HG02610 (cell line): ENCODE data around the gene TTC23.
"Not testable (repeated sequence)": the region's sequence is repeated elsewhere in the genome, so short reads cannot be mapped to it uniquely, and the experiment has no call there.

Experiments used
- ATAC-seq: cut with Tn5 transposase; IDR thresholded peaks from one replicate; pipeline ENCODE4 v1.9.1; 2021; ENCODE audit warnings: mild to moderate bottlenecking, moderate library complexity; ENCODE audit not compliant: unreplicated experiment

TTC23 gene

DNA sequence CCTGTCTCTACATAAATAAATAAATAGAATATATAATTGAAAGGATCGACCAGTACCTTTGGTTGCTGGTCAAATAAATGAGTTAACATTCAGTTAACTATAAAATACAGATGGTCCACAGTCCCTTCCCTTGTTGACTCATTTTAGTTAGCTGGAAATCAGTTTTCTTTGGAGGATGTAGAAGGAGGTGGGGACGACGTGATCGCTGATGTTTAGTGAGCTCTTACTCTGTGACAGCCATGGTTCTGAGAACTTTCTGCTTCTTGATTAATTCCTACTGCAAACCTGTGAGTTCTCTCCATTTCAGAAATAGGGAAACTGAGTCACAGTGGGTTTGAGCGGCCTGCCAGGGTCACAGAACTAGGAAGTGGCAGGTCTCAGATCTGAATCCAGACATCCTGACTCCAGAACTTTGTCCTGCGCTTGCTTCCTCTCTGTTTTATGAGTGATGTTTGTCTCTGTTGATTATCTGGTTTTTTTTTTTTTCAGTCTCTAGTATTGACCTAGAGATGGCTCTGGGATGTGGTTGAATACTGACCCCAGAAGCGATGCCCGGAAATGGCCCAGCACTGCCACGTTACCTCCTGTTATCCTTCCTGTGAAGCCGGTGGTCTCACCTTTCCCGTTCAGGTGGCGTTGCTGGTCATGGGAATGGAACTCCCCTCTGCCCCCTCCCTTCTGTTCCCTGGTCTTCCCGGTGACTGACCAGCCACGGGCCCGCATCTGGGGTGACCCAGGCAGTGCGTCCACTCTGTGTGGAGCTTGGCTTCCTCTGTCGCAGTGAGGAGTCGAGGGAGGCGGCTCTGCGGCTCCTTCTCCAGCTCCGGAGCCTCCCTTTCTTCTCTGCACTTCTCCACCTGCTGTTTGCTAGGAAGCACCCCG, 126.3 kb downstream of the TTC23 start:
- ATAC-seq = no peak

DNA sequence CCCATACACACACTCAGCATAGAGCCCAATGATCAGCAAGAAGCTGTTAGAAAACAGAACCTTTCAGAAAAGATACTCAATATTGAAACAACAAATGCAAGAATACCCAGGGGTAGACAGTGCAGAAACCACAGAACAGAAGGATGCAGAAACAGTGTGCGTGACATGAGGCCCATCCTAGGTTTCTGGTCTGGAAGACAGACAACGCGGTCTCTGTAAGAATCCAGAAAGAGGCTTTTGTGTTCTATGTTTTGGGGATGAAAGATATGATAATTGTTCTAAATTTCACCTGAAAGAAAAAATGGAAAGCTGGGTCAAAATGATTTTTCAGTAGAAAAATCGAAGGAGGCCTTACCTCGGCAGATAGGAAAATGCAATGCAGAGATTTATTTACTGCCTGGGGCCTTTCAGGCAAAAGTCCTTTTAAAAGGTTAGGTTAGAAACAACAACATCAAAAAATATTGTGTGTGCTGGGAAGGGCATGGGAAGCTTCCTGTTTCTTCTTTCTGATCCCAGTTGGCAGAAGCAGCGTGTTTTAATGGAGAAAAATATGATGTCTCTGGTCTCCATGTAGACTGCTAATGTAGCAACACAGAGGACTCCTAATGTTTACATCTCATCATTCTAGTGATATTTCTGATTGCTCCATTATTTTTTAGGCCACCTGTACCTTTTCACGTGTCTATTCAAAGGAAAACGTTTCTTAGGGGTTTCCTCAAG, 127.5 kb downstream of the TTC23 start:
- ATAC-seq = no peak

DNA sequence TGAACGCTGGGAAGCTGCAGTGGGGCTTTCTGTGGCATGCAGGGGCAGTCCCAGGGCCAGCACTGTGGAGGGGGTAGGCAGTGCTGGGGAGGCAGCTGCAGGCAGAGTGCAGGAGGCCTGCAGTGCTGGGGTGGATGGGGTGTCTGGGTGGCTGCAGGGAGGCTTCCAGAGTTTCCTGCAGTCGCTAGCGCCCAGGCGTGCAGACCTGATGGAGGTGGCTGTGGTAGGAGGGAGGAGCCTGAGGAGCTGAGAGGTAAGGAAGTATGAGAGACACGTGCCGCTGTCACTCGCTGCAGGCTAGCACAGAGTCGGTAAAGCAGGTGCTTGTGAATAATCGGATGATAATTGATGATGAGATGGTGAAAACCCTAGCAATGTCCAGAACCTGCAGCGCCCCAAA, 128.2 kb downstream of the TTC23 start:
- ATAC-seq = no peak

DNA sequence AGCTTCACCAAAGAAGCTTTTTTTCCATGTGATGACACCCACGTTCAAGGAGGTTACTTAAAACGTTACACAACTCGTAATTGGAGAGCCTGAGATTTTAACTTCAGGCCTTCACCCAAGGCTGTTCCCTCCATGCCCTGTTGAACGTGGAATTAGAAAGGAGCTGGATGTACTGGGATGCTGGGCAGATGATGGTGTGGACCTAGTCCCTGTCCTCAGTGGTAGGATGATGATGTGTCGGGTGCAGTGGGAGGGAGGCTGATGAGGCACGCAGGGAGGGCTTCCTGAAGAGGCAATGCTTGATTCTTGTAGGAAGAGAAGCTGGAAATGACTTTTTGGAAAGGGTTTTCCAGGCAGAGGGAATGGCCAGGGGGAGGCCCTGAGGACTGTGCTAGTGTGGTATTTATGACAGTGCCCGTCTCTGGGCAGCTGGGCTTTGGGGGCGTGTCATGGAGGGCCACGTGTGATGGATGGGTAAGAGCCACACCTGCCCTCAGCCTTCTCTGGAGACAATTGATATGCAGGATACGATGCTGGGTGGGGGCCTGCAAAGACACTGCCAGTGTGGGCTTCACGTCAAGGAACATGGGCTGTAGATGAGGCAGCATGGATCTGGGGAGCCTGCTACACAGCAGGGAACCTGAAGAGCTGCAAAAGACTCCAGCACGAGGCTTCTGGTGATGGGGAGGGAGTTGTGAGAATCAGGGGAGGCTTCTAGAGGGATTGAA, 129.2 kb downstream of the TTC23 start:
- ATAC-seq = no peak

DNA sequence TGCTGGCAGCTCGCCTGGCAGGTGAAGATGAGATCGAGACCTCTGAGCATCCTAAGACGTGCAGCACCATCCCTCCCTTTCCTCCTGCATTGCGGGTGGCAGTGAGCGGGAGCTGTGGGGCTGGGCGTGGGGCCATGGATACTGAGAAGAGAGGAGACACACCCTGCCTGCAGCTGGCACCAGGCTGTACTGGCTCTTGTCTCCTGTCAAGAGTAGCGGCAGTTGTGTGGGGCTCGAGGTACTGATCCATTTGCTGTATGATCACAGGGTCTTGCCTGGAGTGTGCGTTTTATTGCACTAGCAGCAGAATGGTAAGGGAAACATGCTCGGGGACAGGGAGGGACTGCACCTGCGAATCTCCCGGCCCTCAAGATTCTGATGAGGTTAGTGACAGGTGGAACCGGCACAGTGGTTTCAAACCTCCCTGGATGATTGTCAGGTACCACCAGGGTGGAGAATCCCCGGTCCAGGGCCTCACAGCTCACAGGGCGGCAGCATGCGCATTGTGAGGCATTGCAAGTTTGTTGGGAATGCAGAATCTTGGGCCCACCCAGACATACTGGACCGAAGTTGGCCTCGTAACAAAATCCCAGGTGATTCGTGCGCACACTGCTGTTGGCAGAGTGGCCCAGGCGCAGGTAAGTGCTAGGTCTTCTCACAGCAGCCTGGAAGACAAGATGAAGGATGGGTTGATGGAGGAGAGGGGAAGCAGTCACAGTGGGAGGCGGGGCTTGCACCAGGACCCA, 130.4 kb downstream of the TTC23 start:
- no peak for ATAC-seq

DNA sequence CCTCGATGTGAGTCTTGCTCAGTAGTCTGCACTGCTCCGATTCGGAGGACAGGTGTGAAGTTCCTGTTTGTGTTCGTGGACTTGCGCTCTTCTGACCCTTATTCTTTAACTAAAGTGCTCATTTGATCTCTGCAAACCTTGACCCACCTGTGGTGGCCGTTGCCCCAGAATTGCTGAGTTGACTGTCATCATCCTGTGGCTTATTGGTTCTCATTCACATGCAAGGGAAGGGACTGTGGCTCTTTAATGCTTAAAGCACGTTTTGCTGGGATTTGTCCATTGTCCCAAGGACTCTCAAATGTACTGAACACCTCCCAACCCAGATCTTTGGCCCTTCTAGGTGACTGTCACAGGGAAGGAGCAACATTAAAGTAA, 131.1 kb downstream of the TTC23 start:
- ATAC-seq = no peak

DNA sequence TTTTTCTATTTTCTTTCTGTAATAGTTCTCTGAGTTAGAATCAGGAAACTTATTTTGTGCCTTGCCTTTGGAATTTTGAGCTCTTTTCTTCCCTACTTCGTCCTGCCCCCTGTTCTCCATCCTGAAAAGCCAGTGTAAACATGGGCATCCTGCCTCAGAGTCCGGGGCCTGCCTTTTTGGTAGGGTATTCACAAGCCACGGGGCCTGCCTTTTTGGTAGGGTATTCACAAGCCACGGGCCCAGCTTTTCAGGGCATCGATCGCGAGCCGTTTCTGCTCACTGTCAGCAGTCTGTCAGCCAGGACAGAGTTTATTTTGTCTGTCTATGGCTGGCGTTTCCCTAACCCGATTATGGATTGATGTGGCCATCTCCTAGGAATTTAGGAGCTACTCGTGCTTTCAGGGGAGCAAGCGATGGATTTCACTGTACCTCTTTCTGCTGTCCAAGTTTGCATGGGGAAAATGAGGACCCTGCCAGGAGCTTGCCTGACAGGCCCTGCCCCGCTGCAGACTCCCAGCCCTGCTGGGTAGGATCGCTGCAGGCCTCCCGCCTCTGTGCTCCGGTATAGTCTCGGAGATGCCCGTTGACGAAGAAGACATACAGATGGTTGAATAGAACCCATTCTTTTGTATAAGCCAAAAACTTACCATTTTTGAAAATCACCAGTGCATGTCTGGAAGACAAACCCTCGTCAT, 131.7 kb downstream of the TTC23 start:
- no peak for ATAC-seq

DNA sequence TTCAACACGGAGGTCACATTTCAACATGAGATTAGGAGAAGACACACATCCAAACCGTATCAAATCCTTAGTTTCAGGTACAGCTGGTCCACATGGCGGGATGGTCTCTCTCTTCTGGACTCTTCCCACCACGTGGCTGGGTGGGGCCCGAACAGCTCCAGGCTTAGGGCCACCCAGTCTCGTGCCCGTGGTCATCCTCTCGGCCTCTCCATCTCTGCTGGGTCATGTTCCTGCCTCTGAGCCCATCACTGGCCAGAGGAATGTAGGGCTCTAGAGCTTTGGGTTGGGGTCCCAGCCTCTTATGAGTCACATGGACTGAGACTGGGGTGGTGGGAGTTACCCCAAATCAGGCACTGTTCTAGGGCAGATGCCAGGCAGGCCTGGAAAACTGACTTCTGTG, 132.3 kb downstream of the TTC23 start:
- no peak for ATAC-seq

DNA sequence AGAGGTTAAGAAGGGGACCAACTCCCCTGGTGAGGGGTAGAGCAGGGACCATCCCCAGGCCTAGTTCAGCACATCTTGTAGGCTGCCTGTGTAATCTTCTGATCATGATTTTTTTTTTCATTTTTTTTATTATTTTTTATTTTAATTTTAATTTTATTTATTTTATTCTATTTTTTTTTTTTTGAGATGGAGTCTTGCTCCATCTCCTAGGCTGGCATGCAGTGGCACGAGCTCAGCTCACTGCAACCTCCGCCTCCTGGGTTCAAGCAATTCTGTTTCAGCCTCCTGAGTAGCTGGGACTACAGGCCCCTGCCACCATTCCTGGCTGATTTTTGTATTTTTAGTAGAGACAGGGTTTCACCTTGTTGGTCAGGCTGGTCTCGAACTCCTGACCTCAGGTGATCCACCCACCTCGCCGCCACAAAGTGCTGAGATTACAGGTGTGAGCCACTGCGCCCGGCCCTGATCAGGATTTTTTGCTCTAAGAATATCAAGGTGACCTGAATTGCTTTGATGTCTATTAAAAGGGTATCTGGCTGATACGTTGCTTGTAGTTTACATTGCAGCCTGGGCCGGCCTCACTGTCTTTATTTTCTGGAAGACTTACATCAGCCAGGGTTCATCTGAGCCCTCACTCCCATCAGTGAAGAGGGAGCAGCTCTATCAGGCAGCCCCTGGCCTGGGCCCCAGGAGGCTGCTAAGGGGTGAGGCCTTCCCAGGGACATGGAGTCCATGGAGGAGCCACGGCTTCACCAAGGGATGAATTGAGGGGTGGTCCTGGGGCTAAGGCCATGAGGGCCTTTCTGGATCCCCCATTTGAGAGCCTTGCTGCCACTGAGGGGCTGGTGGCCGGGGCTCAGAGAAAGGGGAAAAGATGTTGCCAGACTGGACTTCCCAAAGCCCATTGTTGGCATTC, 133.8 kb downstream of the TTC23 start:
- ATAC-seq = no peak

DNA sequence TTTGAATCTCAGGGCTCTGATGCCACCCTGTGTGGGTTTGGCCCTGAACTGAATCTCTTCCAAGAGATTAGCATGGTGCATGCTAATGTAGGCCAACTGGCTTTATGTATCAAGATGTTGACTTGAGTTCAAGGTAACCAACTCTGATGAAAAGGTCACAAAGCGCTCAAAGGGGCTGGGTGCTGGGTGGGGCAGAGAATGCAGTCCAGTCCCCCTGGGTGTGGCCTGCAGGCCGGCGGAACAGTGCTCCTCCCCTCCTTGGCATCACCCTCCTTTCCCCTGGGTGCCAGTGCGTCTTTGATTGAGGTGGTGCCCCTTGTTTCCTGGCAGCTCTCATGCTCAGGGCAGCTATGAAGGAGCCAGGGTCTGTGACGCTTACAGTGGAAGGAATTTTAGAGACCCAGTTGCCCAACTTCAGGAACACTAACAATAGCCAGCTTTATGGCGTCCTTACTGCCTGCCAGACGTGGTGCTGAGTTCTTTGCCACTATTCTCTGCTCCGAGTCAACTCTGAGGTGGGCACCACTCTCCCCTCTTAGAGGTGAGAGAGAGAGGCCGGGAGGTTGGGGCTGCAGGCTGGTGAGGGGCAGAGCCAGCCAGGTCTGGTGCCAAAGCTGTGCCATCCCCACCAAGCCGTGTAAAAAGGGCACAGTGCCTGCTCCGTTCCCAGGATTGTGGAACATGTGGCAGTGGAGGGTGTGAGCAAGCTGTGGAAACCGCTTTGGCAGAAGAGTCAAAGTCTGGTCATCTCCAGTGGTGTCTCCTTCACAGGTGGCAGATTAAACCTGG, 134.7 kb downstream of the TTC23 start:
- ATAC-seq = no peak

DNA sequence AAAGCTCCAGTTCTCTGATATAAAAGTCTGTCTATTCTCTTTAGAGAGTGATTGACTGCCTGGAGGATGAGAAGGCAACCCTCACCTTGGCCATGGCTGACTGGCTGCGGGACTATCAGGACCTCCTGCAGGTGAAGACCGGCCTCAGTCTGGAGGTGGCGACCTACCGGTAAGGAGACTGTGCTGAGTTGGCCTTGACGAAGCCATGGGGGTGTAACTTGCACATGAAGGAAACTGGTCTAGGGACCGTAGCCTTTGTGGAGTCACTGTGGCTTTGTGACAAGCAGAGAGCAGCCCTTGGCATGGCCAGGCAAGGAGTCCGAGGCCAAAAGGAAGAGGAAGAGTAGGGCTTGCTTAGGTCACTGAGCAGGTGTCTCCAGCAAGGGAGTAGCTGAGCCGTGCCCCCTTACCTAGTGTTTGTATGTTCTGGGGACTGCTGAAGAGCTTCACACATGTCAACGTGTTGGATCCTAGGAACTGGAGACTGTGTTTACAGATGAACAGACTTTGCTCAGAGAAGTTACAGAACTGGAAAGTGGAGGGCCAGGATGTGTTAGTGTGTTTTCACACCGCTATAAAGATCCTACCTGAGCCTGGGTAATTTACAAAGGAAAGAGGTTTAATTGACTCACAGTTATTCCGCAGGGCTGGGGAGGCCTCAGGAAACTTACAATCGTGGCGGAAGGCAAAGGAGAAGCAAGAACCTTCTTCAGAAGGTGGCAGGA, 135.7 kb downstream of the TTC23 start:
- no peak for ATAC-seq

DNA sequence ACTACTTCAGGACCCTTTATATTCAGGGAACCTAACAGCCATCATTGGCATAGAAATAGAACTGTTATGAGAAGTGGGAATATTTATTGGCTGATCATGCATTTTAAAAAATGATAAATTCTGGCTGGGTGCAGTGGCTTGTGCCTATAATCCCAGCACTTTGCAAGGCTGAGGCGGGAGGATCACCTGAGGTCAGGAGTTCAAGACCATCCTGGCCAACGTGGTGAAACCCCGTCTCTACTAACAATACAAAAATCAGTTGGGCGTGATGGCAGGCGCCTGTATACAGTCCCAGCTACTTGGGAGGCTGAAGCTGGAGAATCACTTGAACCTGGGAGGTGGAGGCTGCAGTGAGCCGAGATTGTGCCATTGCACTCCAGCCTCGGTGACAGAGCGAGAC, 137.7 kb downstream of the TTC23 start:
- not testable (repeated sequence) for ATAC-seq

DNA sequence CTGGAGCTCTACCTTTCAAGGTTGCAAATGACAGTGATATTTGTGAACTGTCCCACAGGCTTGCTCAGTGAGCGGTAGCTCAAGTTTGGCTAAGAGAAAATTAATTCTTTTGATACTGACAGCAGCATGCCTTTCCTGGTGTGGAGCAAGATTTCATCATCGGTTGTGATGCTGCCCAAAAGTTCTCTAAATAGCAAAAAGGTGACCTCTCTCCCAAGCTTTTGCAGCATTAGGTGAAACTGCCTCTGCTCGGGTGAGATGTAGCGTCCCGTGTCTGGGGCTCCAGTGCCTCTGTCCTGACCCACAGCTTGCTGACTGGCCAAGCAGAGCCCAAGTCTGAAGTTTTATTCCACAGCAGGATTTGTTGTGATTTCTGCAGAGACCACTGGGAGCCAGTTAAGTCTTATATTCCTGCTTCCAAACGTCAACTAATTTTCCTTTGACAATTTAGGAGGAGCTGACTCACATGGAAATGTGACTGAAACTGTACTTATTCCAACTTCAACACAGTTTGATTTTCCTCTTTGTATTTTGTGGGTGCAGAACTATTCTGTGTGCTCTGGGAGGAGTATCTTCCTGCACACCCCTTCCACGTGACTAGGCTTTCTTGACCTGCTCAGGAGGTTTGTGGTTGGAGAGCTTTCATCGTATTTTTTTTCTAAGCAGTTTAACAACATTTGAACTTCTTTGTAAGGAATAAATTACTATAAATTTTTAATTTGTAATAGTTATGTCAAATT, 138.6 kb downstream of the TTC23 start:
- ATAC-seq = no peak

DNA sequence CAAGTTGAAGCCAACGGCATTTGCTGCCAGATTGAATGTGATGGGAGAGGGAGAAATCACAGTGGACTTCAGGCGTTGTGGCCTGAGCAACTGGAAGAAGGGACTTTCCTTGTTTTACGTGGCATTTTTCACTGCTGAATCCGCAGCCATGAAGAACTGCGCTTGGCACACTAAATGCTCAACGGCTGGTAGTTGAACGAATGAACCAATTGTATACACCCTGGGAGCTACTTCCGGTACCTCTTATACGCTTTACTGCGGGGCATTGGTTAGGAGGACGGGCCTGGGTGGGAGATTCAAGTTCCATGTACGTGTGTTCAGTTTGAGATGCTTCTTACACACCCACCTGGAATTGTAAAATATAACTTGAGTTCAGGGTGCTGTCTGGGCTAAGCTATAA, 139.3 kb downstream of the TTC23 start:
- no peak for ATAC-seq

DNA sequence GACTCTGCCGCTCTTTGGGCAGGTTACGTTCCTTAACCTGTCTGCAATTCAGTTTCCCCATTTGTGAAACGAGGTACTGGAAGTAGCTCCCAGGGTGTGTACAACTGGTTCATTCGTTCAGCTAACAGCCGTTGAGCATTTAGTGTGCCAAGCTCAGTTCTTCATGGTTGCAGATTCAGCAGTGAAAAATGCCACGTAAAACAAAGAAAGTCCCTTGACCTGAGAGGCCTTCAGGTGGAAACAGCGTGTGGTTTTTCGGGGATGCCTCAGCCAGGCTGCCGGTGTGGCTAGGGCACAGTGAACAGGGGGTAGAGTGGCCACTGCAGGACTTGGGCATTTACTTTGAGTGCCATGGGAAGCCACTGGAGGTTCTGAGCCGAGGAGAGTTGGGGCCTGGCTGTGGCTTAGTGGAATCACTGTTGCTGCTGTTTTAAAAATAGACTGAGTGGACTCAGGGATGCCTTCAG, 139.8 kb downstream of the TTC23 start:
- ATAC-seq = no peak

DNA sequence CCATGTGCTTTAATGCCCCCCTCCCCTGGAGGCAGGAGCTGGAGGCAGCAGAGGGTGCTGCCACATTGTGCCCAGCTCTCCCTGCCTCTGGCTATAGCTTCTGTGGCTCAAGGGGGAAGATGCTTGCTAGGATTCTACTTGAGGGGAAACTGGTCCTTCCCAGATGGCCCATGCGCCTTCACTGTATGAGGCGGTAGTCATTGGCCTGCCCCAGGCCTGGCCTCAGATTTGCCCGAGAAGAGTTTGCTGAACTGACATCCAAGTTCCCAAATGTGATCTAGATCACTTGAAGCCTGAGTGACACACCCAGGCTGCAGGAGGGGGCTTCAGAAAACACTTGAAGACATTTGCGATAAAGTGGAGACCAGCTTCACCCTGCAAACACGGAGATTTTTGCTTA, 140.4 kb downstream of the TTC23 start:
- no peak for ATAC-seq
